NCI-H1105 (cell line): ENCODE results near the gene FMO1.
"Not testable (repeated sequence)": the region's sequence is repeated elsewhere in the genome, so short reads cannot be mapped to it uniquely, and the experiment has no call there.

Source experiments
- DNase-seq: peaks from one replicate; lab custom pipeline; 2025; lab: John Stamatoyannopoulos, UW

The FMO1 gene

DNA sequence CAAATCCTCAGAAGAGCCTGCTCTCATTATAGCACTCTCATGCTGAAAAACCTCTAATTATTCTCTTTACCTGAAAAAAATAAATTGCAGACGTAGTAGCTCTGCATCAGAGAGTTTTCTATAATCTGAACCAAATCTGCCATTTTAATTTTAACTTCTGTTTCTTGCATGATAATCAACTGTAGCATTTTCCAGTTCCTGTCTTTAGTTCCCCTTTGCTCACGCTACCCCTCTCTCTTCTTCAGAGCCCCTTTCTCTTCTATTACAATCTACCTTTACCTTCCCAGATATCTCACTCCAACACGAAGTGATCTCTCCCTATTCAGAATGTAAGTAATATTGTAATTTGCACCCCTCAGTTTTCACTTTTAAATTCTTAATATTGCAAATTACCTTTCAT, 31.4 kb downstream of the FMO1 start:
- no peak for DNase-seq

DNA sequence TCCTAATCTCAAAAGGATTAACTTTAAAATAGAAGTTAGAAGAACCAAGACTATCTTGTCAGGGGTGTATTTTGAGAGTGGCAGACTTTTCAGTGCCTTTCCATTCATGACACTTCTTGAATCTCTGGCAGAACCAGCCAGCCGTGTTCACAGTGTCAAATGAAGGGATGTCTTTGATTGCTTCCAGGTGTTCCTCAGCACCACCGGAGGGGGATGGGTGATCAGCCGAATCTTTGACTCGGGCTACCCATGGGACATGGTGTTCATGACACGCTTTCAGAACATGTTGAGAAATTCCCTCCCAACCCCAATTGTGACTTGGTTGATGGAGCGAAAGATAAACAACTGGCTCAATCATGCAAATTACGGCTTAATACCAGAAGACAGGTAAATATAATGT, 32.3 kb downstream of the FMO1 start:
- DNase-seq: no peak

DNA sequence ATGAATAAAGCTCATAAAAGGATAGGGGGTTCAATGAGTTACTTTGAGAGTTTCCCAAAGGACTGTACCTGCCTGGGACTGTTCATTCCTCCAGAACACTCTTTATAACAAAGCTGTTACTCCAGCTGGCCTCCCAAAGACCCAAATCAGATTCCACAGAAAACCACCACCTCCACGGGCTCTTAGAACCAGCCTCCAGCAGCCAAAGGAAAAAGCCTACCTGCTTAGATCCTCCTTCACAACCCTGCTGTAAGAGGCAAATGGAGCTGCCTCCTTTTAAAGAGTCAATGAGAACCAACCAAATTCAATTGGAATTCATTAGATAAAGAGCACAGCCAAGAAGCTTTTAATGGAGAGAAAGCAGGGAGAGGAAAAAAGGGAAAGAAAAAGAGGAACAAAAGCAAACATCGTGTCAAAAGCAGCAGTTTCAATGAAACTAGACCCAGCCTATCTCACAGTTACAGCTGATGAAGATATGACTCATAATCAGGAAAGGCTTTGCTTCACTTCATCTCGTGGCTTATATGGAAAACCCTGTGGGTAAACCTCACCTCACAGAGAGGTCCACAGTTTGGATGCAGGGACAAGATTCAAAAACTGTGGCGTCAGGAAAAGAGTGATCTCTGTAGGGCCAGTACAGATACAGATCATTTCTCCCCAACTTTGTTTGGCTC, 37.9 kb downstream of the FMO1 start:
- no peak for DNase-seq

DNA sequence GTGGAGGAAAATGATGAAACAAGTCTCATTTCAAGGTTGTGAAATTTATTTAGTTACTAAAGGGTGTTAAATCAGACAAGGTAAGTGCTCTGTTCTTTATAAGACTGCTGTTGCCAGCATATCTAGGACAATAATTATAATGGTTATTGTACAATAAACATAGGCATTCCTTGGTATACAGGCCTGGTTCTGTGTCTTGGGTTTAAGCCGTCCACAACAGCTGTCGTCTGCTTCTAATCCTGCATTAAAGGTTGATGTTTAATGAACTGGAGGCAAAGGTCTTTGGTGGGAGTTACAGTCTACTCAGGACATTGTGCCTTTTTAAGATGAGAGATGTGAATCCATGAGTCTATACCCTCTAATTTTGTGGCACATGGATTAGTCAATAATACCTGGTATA, 42.3 kb downstream of the FMO1 start:
- no peak for DNase-seq

DNA sequence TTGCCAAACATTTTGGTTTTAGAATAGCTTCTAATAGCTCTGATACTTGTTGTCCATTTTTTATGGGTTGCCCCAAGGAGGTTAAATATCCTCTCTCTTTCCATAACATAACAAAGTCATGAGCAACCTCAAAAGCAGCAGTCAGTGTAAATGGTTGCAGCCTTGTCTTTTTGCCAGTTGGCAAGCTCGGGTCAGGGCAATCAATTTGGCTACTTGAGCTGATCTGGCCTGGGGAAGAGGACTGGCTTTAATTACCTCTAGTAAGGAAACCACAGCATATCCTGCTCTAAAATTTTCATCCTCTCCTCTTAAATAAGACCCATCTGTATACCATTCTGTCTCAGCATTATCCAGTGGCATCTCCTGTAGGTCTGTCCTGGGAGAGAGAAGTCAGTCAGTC, 44.5 kb downstream of the FMO1 start:
- DNase-seq: no peak

DNA sequence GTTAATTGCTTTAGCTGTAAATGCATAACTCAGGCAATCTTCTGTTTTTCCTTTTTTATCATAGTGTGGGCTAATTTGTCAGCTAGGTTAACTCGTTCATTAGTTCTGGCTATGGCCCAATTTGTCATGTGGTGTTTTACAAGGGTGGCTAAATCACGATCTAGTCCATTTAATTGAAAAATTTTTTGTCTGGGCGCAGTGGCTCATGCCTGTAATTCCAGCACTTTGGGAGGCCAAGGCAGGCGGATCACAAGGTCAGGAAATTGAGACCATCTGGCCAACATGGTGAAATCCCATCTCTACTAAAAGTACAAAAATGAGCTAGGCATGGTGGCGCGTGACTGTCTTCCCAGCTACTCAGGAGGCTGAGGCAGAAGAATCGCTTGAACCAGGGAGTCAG, 47.1 kb downstream of the FMO1 start:
- not testable (repeated sequence) for DNase-seq

DNA sequence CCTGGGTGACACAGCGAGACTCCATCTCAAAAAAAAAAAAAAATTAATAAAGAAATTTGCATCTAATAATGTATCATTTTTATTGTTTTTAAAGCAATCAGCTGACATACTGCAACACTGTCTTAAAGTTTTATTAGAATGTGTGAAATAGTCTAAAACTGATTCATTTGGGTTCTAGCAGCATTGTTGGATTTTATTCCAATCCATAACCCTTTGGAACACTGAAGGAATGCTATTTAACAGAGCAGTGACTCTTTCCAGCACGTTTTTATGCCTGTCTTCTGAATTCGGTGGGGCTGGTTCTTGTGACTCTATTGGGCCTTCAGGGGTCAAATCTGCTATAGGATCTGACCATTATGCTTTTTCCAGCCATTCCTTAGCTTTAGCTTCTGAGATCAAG, 47.5 kb downstream of the FMO1 start:
- no peak for DNase-seq

DNA sequence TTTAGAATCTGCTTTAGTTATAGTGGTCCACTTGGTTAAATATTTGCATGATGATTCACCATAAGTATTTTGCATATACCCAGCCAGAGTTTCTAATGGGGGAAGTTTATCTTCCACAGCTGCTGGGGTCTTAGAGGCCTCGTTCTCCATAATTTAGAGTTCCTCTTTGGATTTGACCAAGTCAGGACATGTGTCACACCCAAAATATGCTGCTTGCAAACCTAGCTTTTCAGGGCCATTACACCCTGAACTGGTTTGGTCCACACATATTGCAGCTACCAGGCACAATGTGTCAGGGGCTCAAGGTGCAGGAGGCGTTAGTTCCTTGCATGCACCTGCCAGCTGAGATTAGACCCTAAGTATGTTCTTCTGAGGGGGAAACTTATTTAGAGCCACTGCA, 48.6 kb downstream of the FMO1 start:
- DNase-seq: no peak

DNA sequence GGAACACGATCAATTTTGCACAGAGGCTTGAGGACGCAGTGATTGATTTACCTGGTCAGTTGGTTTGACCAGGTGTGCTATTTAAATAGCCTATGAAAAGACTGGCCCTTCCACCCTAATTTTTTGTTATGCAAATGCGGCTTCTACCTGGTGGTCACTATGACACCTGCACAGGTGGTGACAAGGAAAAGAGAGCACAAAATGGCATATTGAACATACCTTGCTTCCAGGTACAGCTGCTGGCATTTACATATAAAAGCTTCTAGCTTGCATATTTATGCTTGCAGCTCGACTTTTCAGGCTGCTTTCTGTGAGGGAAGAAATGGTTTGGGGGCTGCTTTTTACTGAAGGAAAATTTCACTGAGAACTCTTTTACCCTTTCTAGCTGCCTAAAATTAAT, 50.4 kb downstream of the FMO1 start:
- DNase-seq: no peak

DNA sequence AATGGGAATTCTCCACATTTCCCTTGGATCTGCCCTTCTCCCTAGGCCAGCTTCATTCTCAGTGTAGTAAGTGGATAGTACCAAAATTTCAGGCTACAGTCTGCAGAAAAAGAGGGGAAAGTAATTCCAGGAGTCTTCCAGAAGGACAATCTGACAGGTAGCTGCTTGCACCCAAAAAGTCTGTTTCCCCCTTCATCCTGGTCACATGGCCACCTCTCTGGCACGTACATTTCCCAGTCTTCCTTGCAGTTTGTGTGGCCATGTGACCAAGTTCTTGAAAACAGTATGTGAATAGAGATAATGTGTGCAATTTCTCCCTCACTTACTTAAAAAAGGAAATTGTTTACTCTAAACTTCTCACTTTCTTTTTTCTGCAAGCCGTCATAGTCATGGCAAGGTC, 51.0 kb downstream of the FMO1 start:
- DNase-seq: no peak

DNA sequence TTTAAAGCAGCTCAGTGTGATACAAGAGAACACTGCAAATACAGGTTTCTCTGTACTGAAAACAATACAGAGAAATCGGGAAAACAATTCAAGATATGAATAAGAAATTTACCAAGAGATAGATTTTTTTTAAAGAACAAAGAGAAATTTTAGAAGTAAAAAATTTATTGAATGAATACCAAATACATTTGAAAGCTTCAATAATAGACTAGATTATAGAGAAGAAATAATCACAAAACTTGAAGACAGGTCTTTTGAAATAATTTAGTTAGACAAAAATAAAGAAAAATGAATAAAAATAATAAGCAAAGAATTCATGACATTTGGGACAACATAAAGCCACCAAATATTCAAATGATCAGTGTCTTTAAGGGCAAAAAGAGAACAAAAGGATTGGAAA, 52.1 kb downstream of the FMO1 start:
- no peak for DNase-seq

DNA sequence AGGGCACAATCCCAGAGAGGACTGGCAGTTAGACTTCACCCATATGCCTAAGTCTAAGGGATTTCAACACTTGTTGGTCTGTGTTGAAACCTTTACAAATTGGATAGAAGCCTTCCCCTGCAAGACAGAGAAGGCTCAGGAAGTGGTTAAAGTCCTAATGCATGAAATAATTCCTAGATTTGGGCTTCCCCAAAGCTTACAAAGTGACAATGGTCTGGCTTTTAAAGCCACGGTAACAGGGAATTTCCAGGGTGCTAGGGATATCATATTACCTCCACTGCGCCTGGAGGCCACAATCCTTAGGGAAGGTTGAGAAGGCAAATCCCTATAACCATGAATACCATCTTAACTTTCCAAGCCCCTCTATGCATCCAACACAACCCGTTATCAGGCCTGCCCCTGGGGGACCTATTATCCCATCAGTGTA, 62.4 kb downstream of the FMO1 start:
- DNase-seq: no peak

DNA sequence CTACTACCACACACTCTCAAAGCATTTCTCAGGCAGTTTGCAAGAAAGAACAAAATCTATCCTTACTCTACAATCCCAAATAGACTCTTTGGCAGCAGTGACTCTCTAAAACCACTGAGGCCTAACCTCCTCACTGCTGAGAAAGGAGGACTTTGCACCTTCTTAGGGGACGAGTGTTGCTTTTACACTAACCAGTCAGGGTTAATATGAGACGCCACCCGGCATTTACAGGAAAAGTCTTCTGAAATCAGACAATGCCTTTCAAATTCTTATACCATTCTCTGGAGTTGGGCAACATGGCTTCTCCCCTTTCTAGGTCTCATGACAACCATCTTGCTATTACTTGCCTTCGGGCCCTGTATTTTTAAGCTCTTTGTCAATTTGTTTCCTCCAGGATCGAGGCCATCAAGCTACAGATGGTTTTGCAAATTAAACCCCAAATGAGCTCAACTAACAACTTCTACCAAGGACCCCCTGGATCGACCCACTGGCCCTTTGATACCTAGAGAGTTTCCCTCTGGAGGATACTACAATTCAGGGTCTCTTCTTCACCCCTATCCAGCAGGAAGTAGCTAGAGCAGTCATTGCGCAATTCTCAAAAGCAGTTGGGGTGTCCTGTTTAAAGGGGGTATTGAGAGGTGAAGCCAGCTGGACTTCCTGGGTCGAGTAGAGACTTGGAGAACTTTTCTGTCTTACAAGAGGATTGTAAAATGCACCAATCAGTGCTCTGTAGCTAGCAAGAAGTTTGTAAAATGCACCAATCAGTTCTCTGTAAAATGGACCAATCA, 63.7 kb downstream of the FMO1 start:
- no peak for DNase-seq

DNA sequence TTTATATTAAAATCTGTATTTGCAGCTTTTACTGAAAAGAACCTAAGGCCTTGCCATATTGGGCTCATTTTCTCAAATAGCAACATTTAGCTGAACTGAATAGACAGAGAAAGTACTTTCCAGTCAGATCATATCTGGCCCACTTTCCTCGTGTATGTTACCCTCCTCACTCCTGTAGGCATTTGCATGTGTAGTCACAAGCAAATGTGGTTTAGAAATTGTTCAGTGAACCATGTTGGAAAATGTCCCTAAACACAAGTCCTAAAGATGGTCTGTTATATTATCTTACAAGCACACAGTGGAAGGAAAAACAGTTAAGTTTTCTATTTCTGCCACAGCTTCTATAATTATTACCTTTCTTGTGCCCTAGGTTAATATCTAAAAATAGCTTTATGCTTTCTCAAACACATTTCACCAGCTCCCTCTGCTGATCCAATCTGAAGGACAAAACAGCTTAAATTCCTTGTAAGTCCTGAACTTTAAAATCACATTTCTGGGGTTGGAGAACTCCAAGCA, 65.1 kb downstream of the FMO1 start:
- DNase-seq: no peak

DNA sequence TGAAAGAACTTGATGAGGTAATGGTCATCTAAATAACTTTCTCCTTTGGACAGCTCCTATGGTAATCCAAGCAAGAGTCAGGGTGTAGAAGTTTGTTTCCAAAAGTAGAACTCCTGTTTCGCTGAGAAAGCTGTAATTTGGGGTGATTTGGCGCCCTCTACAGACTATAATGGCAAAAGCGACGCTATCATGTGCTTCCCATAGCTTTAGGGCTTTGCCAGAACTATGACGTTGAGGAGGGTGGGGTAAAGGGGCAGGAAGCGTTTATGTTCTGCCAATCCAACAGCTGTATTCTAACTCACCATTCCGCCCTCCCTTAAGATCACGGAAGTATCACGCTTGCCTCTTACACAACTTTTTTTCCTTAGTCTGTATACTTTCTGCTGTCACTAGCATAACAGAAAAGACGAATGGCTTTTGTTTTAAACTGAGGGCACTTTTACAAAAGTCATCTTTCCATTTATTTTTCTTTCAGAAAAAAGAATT, 65.6 kb downstream of the FMO1 start, which contains the start of gene FMO4:
TSS of gene FMO4 (plus strand) at position 349 of the 486 bp plus-strand sequence. CDS start 5,643 bp downstream, outside the sequence.
- DNase-seq: peak; percentile 92

DNA sequence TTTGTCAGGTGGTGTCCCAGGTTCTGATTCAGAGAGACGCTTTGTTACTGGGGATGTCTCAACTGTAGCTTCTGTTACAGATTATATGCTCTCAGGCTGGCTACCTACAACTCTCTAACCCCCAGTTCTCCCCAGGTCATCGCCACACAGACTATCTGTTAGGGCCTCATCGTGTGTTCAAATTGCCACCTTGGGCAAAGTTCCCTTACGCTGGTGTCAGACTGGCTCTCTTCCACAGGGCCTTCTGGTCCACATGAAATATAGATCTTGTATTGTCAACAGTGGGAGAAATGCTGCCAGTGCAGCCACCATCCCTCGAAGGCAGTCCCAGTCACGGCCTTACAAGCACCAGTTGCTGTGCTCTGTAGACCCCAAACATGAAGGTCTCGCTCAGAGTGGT, 81.0 kb downstream of the FMO1 start:
- no peak for DNase-seq

DNA sequence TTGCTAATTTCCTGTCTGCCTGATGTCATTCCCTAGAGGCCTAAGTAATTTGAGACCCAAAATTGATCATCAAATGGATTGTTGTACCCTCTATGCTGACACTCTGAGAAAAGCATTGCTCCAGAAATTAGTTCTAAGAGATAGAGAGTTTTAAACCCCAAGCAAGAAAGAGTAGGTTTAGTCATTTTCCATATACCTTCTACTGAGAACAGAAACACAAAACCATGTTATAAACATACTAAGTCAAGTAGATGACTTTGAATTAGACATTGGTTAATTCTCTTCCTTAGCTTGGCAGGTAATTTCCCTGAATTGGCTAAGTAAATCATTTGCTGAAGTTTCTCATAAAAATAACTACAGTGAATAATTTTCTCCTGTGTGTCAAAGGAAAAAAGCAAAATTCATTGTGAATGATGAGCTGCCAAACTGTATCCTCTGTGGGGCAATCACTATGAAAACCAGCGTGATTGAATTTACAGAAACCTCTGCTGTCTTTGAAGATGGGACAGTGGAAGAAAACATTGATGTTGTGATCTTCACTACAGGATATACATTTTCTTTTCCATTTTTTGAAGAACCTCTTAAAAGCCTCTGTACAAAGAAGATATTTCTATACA, 85.8 kb downstream of the FMO1 start:
- no peak for DNase-seq
